ENCODE measurements around the gene APOC4.

APOC4 gene

GRCh38 chr19:44939668-44940067, 2.4 kb upstream of the APOC4 start:
- TF ChIP-seq, protein P1, sequence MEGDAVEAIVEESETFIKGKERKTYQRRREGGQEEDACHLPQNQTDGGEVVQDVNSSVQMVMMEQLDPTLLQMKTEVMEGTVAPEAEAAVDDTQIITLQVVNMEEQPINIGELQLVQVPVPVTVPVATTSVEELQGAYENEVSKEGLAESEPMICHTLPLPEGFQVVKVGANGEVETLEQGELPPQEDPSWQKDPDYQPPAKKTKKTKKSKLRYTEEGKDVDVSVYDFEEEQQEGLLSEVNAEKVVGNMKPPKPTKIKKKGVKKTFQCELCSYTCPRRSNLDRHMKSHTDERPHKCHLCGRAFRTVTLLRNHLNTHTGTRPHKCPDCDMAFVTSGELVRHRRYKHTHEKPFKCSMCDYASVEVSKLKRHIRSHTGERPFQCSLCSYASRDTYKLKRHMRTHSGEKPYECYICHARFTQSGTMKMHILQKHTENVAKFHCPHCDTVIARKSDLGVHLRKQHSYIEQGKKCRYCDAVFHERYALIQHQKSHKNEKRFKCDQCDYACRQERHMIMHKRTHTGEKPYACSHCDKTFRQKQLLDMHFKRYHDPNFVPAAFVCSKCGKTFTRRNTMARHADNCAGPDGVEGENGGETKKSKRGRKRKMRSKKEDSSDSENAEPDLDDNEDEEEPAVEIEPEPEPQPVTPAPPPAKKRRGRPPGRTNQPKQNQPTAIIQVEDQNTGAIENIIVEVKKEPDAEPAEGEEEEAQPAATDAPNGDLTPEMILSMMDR (IDR thresholded peaks at IDR 0.05; ENCODE audit: low read depth, low read length) = no peak
- Histone ChIP-seq H3K36me3 (no peaks in the 10 kb centered on the region), H3K4me3 (ENCODE audit: low read depth, low read length) (no peak overlapping the region), H3K27me3 (no peaks in the 10 kb centered on the region), H3K9me3 (no peaks in the 10 kb centered on the region), H3K4me1 (no peaks in the 10 kb centered on the region)
- DNase-seq = no peak

- no peak overlapping the region for H3K4me3 ChIP-seq (ENCODE audit: low read depth, low read length)
- DNase-seq = no peak
- no peaks in the 10 kb centered on the region for H3K4me1 ChIP-seq
- no peaks in the 10 kb centered on the region for H3K9me3 ChIP-seq
- TF ChIP-seq, protein P1 (IDR thresholded peaks at IDR 0.05; ENCODE audit: low read depth, low read length) = no peak
- no peaks in the 10 kb centered on the region for H3K36me3 ChIP-seq
- H3K27me3 ChIP-seq = no peaks in the 10 kb centered on the region
Observed at GRCh38 chr19:44943801-44944249, 1.8 kb downstream of the APOC4 start.

DNA sequence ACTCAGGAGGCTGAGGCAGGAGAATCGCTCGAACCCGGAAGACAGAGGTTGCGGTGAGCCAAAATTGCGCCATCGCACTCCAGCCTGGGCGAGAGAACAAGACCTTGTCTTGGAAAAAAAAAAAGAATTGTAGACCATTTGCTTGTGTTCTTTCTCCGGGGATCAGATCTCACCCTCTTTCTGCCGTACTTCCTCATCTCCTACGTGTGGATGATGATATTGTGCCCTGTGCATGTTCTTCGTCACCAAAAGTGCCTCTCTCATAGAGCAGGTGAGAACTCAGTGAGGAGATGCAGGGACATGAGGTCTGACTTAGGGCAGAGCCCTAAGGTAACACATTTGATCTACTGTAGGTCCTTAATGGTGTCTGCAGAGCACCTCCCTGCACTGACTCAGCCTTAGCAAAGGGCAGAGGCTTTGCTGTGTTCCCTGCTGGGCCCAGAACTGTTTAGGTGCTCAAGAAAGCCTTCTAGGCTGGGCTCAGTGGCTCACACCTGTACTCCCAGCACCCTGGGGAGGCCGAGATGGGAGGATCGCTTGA, 5.1 kb downstream of the APOC4 start:
- no peaks in the 10 kb centered on the region; the same call in 1 of the 2 replicates for H3K36me3 ChIP-seq
- DNase-seq = no peak

DNA sequence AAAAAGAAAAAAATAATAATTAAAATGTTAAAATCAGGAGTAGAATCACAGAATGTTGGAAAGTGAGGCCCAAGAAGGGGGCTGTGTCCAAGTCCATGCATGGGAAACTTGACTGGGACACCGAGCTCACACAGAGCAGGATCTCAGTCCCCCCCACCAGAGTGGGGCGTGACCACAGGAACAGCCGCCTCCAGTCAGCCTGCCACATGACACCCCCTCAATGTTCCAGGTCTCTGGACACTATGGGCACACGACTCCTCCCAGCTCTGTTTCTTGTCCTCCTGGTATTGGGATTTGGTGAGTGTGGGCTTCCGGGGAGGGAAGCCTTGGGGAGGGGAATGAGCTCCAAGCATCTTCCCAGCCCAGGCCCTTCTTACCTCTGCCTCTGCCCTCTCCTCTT, 6.2 kb downstream of the APOC4 start:
- no peaks in the 10 kb centered on the region for H3K9me3 ChIP-seq

More for the DNA sequence above, 5.1 kb downstream of the APOC4 start:
- Histone ChIP-seq H3K27me3 (no peaks in the 10 kb centered on the region), H3K9me3 (no peaks in the 10 kb centered on the region), H3K4me3 (ENCODE audit: low read depth, low read length) (no peak overlapping the region), H3K4me1 (0 out of 2 replicates have a peak, but pooled peaks cover 3% of the 10 kb centered on the region)
- TF ChIP-seq, protein P1 (IDR thresholded peaks at IDR 0.05; ENCODE audit: low read depth, low read length) = no peak

GRCh38 chr19:44948763-44949374, 6.8 kb downstream of the APOC4 start:
- Histone ChIP-seq H3K4me3 (ENCODE audit: low read depth, low read length) (no peak overlapping the region), H3K36me3 (no peaks in the 10 kb centered on the region; the same call in 1 of the 2 replicates), H3K27me3 (no peaks in the 10 kb centered on the region), H3K4me1 (0 out of 2 replicates have a peak, but pooled peaks cover 3% of the 10 kb centered on the region), H3K9me3 (no peaks in the 10 kb centered on the region)
- TF ChIP-seq, protein P1 (IDR thresholded peaks at IDR 0.05; ENCODE audit: low read depth, low read length) = no peak
- no peak for DNase-seq

More for the DNA sequence above, 6.2 kb downstream of the APOC4 start:
- H3K4me3 ChIP-seq (ENCODE audit: low read depth, low read length) = no peak overlapping the region
- DNase-seq = no peak
- TF ChIP-seq, protein P1 (IDR thresholded peaks at IDR 0.05; ENCODE audit: low read depth, low read length) = no peak
- no peaks in the 10 kb centered on the region; the same call in 1 of the 2 replicates for H3K36me3 ChIP-seq
- H3K27me3 ChIP-seq = no peaks in the 10 kb centered on the region
- H3K4me1 ChIP-seq = 0 out of 2 replicates have a peak, but pooled peaks cover 3% of the 10 kb centered on the region

DNA sequence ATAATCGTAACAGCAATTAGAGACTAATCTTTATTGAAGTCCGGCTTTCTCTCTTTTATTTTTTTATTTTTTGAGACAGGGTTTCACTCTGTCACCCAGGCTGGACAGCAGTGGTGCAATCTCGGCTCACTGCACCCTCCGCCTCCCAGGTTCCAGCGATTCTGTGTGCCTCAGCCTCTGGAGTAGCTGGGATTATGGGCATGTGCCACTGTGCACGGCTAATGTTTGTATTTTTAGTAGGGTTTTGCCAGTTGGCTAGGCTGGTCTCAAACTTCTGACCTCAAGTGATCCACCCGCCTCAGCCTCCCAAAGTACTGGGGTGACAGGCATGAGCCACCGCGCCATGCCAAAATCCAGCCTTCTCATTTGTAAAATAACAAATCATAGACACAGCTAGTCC, 7.5 kb downstream of the APOC4 start:
- Histone ChIP-seq H3K4me1 (0 out of 2 replicates have a peak, but pooled peaks cover 3% of the 10 kb centered on the region), H3K36me3 (no peaks in the 10 kb centered on the region; the same call in 1 of the 2 replicates), H3K9me3 (no peaks in the 10 kb centered on the region), H3K4me3 (ENCODE audit: low read depth, low read length) (no peak overlapping the region), H3K27me3 (no peaks in the 10 kb centered on the region)
- TF ChIP-seq, protein P1 (IDR thresholded peaks at IDR 0.05; ENCODE audit: low read depth, low read length) = no peak
- no peak for DNase-seq
